ENCODE results near the gene AGAP1.

AGAP1 gene

DNA sequence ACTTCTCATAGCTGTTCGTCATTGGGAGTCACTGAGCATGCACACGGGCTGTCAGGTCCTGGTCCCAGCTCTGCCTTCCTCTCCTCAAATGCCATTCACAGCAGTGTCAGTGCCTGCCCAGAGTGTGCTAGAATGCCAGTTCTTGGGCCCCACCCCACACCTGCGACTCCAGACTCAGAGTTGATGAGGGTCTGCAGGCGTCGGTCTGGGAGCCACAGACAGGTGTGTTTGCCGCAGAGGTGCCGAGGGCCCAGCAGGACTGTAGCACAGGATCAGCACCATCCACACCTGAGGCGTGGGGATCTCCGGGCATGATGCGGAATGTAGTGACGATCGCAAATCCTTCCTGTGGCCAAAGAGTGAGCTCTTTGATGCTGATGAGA is 56.5 kb downstream of the AGAP1 start:
- no peak for DNase-seq (ENCODE audit: low read depth)

DNA sequence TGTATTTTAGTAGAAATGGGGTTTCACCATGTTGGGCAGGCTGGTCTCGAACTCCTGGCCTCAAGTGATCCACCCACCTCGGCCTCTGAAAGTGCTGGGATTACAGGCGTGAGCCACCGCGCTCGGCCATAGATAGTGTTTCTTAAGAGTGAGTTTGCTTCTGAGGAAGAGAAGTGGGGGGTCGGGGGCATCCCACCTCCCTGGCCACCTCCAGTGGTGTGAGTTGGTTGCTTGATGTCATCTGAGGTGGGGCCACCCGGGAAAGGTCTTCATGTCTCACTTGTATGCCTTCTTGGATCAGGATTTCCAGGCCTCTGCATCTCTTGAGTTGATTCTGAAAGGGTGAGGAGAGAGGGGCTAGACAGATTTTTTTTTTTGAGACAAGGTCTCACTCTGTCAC is 57.1 kb downstream of the AGAP1 start:
- no peak for DNase-seq (ENCODE audit: low read depth)

DNA sequence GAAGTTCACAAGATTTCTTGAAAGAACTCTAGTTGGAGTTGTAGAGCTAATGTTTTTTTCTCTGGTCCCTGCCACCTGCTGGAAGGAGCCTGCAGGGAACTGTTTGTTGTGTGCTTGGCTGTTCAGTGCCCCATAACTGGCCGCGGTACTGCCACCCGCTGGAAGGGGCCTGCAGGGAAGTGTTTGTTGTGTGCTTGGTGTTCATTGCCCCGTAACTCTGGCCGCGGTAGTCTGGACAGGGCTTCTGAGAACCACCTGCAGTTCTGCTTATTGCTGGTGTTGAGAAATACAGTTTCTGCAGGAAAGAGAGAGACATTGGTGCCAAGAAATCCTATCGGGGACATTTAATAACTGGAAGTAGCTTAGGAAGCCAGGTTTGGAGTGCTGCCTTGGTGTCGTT is 58.1 kb downstream of the AGAP1 start:
- DNase-seq (ENCODE audit: low read depth): no peak

DNA sequence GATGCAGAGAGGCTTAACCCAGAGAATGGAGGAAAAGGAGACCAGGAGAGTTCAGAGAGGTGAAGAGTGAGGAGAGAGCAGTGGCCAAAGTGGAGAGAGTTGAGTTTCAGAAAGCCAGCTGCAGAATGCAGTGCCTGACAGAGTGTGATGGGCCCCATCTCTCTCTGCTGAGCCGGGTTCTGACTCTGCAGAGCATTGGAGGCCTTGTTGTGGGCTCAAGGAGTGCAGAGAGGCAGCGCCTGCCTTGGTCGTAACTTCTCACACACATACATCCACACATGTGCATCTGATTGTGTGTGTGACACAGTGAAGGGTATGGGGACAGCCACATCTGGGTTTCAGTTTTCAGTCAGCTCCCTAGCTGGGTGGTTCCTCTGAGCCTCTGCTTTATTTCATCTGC is 58.8 kb downstream of the AGAP1 start:
- DNase-seq (ENCODE audit: low read depth): no peak

GRCh38 chr2:235553291-235553690 is 59.4 kb downstream of the AGAP1 start:
- no peak for DNase-seq (ENCODE audit: low read depth)

- no peak for DNase-seq (ENCODE audit: low read depth)
Measured at GRCh38 chr2:235553696-235554100, 59.9 kb downstream of the AGAP1 start.

DNA sequence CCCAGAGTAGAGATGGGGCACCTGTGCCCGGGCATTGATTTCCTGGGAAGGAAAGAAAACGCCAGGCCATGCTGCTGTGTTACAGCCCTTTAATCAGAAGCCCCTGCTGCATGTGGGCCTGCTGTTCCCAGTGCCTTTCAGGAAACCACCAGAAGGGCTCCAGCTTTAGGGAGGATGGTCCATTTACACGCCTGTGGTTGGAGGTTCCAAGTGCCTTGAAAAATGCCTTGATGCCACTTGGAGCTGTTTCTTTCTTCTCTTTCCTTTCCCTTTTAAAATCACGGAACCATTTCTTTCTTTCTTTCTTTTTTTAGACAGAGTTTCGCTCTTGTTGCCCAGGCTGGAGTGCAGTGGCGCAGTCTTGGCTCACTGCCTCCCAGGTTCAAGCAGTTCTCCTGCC is 60.5 kb downstream of the AGAP1 start:
- DNase-seq (ENCODE audit: low read depth): no peak

DNA sequence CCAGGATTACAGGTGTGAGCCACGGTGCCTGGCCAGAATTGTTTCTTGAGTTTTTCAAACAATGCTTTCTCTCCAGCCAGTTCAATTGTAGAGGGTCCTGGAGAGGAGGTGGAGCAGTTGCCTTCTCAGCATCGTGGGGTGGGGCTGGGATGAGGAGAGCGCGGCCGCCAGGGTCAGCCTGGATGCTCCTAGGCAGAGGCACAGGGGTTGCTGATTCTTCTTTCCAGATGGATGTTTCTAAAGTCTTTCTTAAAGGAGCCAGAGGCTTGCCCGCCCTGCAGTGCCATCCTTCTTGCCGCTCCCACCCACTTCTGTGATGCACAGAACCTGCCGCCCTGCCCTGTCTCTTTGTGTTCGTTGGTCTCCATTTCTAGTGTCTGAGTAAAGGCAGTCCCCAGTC is 61.1 kb downstream of the AGAP1 start:
- DNase-seq (ENCODE audit: low read depth): no peak

DNA sequence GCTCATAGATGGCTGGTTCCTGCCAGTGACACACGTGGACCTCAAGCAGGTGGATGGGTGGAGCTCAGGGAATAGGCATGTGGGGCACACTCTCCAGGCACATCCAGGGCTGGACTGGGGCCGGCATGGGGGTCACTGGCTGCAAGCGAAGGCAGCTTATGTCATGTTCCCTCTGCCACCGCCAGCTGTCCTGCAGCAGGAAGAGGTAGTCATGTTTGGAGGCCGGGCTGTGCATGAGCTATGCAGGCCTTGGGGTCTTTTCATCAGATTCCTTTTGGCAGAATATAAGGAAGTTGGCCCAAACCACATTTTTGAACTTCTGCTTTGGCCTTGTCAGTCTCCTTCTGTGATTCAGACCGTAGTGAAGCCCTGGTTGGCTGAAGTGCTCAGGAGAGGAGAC is 61.5 kb downstream of the AGAP1 start:
- DNase-seq (ENCODE audit: low read depth): no peak

DNA sequence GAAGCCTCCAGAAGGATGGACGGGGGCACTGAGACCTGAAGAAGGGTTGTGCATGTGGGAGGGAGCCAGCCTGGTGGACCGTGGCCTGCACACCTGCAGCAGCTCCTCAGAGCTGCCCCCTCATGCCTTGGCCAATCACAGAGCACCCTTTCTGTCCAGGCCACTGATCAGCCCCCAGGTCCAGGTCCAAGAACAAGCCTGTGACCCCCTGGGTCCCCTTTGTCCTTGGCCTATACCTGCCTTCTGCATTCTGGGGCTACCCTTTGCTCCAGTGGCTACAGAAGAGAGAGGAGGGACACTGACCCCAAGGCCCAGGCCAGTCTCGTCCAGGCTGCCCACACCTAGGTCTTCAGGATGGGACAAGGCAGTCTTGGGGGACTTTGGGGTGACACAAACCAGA is 62.2 kb downstream of the AGAP1 start:
- no peak for DNase-seq (ENCODE audit: low read depth)

DNA sequence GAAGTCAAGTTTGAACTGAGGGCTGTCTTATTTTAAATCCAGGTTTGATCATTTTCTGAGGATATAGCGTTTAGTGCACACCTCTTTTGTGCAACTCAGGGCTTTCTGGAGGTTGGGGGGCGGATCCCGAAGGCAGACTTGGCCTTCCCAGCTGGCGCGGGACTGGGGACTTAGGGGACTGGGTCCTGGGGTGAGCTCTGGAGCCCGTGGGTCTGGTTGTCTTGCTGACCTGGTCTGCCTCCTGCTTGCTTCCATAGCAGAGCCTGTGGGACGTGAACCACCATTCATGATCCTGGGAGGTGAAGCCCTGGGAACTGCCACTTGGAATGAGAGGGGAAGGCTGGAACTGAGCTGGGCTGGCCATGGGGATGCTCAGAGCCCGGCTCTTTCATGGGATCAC is 63.1 kb downstream of the AGAP1 start:
- no peak for DNase-seq (ENCODE audit: low read depth)

- DNase-seq (ENCODE audit: low read depth): no peak
Measured at GRCh38 chr2:235557903-235558302, 64.1 kb downstream of the AGAP1 start.

DNA sequence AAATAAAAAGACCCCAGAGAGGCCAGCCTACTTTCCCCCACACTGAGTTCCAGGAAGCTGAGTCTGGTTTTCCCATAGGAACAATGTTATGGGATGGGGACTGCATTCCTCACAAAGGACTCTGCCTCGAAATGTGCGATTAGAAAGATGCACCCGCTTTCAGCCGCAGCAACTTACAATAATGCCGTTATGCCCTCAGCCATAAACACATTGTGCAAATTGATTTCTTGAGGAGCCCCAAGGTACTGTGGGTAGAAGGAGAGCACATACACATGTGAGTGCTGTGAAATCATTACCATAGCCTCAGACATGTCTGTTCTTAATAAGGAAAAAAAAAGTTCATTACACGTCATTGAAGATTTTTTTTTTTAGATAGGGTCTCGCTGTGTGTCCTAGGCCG is 64.7 kb downstream of the AGAP1 start:
- DNase-seq (ENCODE audit: low read depth): no peak

DNA sequence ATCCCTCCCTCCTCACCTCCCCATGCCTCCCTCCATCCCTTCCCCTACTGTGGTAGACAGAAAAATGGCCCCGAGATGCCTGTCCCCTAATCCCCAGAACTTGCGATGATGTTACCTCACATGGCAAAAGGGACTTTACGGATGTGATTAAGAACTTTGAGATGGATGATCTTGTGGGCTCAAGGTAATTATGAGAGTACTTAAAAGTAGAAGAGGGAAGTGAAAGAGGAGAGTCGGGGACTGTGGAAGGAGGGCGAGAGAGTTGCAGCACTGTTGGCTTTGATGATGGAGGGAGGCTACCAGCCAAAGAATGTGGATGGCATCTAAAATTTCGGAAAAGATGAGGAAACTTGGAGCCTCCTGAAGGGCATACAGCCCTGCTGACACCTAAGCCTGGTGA is 66.5 kb downstream of the AGAP1 start:
- no peak for DNase-seq (ENCODE audit: low read depth)

GRCh38 chr2:235561450-235561849 is 67.6 kb downstream of the AGAP1 start:
- no peak for DNase-seq (ENCODE audit: low read depth)

GRCh38 chr2:235562065-235562747 is 68.4 kb downstream of the AGAP1 start:
- no peak for DNase-seq (ENCODE audit: low read depth)

DNA sequence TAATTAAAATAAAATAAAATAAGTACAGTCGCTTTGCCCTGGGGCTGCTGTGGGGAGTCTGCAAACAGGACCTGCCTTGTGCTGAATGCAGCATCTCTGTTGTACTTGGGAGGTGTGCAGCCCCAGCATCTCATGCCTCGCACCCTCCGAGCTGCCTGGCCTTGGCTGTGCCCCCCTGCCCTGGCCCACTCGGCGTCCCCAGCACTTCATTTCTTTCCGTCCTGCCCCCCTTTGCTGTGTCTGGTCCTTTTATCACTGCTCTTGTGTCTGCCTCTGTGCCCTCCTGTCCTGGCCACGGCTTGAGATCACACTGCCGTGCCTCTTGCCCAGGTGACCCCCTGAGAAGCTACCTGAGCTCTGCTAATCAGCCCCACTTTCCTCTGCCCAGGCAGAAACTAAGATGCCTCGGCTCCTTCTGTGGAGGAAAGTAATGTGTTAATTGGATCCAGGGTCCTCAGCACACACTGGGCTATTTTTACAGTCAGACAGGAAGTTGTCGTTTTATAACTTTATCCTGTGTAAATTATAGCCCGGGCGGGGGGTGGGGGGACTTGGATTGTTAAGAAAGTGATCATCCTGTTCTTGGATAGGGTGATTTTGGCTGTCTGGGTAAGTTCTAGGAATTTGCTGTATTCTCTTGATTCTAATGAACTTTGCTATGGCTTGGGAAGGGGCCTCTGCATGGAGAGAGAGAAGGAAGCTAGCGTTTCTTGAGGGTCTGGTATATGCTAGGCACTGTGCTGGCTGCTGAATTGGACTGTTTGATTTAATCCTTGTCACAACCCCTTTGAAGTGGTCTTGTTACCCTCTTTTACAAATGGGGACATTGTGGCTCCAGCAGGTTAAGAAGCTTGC is 69.4 kb downstream of the AGAP1 start:
- DNase-seq (ENCODE audit: low read depth): no peak

DNA sequence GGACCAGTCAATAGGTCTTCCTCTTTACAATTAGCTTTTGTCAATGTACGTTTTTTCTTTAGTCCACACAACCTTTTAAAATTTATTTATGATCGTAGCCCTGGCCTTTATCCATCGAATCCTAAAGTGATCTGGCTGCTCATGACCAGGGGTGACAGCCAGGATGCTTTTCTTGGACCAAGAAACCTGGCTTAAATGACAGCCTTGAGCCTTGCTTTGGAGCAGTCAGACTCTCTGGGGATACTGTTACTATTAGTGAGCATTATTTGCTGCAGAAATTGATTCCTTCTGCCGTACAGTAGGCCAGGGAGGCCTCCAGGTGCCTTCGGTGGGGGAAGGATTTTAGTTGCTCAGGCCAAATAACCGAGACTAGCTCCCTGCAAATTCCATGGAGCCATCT is 70.2 kb downstream of the AGAP1 start:
- no peak for DNase-seq (ENCODE audit: low read depth)

- DNase-seq (ENCODE audit: low read depth): no peak
Measured at GRCh38 chr2:235564884-235565530, 71.2 kb downstream of the AGAP1 start.

- no peak for DNase-seq (ENCODE audit: low read depth)
Measured at GRCh38 chr2:235566415-235566814, 72.6 kb downstream of the AGAP1 start.

GRCh38 chr2:235566931-235567495 is 73.2 kb downstream of the AGAP1 start:
- no peak for DNase-seq (ENCODE audit: low read depth)

- DNase-seq (ENCODE audit: low read depth): no peak
Measured at GRCh38 chr2:235567842-235568241, 74.0 kb downstream of the AGAP1 start.

DNA sequence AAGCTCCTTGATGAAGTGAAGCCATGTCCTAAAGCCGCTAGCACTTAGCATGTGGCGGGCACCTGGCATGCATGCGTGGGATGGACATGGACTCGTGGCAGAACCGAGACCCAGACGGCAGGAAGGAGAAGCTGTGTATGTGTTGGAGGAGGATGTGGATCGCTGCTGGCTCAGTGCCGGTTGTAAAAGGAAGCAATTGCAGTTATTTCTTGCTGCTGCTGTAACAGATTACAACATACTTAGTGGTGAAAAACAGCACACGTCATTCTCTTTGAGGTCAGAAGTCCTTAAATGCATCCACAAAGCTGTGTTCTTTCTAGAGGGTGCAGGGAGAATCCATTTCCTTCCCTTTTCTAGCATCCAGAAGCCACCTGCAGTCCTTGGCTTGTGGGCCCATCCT is 74.6 kb downstream of the AGAP1 start:
- no peak for DNase-seq (ENCODE audit: low read depth)

Measured in activated gamma-delta T cell treated with anti-CD3 and anti-CD28 coated beads, Interleukin-2, amount 50 U/mL, for 16 hours (primary cell).